ENCODE results near the gene JAGN1.
A peak's percentile ranks its signal among the peaks of the same experiment; 100 is the strongest.
"Not testable (repeated sequence)": the region's sequence is repeated elsewhere in the genome, so short reads cannot be mapped to it uniquely, and the experiment has no call there.

The JAGN1 gene

GRCh38 chr3:9869955-9870354 lies 20.5 kb upstream of the JAGN1 start:
- DNase-seq, result no peak

DNA sequence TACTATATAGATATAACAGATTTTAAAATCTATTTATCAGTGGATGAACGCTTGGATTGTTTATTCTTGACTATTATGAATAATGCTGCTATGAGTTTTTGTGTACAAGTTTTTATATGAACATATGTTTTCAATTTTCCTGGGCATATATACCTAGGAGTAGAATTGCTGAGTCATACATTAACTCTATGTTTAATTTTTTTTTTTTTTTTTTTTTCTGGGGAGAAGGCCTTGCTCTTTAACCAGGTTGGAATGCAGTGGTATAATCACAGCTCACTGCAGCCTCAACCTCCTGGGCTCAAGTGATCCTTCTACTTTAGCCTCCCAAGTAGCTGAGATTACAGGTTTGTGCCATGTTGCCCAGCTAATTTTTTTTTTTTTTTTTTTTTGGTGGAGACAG lies 19.4 kb upstream of the JAGN1 start:
- no peak for DNase-seq

DNA sequence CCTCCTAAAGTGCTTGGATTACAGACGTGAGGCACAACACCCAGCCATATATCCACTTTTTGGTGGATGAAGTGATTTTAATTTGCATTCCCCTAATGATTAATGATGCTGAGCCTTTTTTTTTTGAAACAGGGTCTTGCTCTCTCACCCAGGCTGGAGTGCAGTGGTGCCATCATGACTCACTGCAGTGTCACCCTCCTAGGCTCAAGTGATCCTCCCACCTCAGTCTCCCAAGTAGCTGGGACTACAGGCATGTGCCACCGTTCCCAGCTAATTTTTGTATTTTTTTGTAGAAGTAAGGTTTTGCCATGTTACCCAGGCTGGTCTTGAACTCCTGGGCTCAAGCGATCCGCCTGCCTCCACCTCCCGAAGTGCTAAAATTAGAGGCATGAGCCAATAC lies 18.3 kb upstream of the JAGN1 start:
- not testable (repeated sequence) for DNase-seq

DNA sequence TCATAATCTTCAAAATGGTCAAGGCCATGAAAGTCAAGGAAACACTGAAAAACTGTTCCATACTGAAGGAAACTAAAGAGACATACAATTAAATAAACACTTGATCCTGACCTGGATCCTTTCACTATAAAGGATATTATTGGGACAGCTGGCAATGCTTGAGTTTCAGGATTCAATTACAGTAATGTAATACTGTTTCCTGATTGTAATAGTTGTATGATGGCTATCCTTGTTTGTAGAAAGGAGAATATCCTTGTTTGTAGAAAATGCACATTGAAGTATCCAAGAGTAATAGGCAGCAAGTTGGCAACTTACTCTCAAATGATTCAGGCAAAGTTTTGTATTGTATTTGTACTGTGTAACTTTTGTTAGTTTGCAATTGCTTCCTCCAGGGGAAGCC lies 15.0 kb upstream of the JAGN1 start:
- DNase-seq, result peak; percentile 53

DNA sequence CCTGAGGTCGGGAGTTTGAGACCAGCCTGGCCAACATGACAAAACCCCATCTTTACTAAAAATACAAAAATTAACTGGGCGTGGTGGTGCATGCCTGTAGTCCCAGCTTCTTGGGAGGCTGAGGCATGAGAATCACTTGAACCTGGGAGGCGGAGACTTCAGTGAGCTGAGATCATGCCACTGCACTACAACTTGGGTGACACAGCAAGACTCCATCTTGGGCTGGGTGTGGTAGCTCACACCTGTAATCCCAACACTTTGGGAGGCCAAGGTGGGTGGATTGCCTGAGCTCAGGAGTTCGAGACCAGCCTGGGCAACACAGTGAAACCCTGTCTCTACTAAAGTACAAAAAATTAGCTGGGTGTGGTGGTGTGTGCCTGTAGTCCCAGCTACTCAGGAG lies 14.2 kb upstream of the JAGN1 start:
- DNase-seq, result not testable (repeated sequence)

DNA sequence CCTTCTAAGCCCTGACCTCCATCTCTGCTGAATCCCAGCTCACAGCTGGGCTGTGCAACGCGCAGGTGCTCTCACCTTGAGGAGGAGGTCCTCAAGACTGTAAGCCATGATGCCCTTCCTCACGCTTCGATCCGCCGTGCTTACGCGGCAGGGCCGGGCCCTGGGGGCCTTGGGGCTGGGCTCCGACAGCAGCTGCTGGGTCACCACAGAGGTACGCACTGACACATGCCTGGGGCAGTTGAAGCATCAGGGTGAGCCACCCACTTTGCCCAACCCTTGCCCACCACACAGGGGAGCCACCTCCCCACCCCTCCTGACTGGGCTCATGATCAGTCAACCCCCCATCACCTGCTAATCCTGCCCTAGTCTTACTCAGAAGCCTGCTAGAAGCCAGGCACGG lies 13.4 kb upstream of the JAGN1 start:
- no peak for DNase-seq

DNA sequence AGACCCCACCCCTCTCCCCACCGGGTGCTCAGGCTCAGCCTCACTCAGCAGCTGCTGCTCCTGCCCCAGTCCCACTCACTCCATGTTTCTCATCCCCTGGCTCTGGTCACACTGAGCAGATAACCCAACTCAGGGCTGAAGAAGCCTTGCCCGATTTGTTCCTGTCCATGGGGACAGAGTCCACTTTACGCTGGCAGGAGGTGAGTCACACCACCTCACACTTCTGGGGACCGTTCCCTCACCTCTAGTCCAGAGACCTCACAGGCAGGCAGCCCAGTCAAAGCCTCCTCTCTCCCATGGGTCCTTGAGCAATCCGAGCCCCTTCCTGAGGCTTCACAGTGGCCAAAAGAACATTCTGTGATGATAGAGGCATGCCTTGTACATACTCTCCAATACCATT lies 11.7 kb upstream of the JAGN1 start:
- DNase-seq, result no peak

- DNase-seq, result no peak
These were observed 10.4 kb upstream of the JAGN1 start, which contains the start of gene CIDEC for GRCh38 chr3:9879830-9880549. Gene CIDEC, minus strand, starts transcription at chr3:9880253. Its CDS starts 1,767 bp downstream, at chr3:9878486.

- peak; percentile 25 for DNase-seq
These were observed 9.0 kb upstream of the JAGN1 start for GRCh38 chr3:9881441-9881840.

GRCh38 chr3:9883706-9884554 lies 6.5 kb upstream of the JAGN1 start:
- no peak for DNase-seq

GRCh38 chr3:9884555-9885165 lies 5.8 kb upstream of the JAGN1 start:
- DNase-seq, result no peak

- no peak for DNase-seq
These were observed 4.1 kb upstream of the JAGN1 start for GRCh38 chr3:9886328-9886727.

- DNase-seq, result no peak
These were observed 2.9 kb upstream of the JAGN1 start for GRCh38 chr3:9887480-9887879.

DNA sequence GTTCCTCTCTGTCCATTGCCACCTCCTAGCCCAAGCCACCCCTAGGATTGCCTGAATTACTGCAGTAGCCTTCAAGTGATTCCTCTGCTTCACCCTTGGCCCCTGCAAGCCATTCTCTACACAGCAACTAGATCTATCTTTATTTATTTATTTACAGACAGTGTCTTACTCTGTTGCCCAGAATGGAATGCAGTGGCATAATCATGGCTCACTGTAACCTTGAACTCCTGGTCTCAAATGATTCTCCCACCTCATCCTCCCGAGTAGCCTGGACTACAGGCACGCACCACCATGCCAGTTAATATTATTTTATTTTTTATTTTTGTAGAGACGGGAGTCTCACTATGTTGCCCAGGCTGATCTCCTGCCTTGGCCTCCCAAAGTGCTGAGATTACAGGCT lies 1.9 kb upstream of the JAGN1 start:
- DNase-seq, result no peak

DNA sequence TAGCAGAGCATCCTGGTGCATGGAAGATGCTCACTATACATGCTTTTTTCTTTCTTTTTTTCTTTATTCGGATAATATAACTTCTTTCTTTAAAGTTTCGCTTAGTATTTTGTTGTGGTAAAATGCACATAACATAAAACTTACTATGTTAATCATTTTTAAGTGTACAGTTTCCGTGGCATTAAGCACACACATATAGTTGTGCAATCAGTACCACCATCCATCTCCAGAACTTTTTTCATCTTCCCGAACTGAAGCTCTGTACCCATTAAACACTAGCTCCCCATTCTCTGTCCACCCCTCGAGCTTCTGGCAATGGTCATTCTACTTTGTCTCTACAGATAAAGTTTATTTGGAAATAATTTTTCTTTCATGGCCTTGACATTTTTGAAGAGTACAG lies 1.0 kb upstream of the JAGN1 start:
- no peak for DNase-seq

DNA sequence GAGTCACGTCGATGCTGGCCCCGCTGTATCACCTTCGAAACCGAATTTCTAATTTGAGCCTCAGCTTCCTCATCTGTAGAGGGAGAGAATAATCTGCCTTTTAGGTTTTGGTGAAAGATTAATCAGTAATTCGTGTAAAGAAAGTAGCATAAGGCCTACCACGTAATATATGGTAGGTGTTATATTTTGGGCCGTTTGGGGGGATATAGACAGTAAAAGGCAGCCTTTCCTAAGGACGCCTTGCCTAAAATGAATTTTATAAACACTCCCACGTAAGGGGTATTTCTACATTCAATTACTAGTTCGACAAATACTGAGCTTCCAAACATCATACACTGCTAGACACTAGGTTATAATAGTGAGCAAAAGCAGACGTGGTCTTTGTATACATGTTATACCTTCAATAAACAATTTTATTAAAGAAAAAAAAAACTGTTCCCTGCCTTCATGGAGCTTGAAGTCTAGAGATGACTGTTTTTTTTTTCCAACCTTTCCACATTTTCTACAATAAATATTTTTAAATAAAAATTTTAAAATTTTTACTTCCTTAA lies 737 bp downstream of the JAGN1 start:
- DNase-seq, result no peak

DNA sequence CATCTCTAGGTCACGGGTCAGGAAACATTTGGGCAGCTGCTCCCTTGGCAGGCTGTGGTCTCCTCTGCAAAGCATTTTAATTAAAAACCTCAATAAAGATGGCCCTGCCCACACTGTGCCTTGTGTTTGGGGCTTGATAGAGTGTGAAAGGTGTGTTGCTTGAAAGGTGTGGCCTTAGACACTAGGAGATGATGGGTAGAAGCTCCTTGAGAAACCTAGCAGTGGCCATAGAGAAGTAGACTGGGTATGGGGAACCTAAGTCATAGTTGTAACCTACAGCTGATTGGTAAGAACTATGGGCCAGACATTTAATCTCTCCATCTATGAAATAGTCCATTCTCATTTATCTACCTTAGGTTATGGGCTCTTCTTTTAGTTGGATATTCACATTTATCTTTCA lies 3.3 kb downstream of the JAGN1 start:
- no peak for DNase-seq

GRCh38 chr3:9895715-9896114 lies 5.3 kb downstream of the JAGN1 start:
- DNase-seq, result not testable (repeated sequence)

DNA sequence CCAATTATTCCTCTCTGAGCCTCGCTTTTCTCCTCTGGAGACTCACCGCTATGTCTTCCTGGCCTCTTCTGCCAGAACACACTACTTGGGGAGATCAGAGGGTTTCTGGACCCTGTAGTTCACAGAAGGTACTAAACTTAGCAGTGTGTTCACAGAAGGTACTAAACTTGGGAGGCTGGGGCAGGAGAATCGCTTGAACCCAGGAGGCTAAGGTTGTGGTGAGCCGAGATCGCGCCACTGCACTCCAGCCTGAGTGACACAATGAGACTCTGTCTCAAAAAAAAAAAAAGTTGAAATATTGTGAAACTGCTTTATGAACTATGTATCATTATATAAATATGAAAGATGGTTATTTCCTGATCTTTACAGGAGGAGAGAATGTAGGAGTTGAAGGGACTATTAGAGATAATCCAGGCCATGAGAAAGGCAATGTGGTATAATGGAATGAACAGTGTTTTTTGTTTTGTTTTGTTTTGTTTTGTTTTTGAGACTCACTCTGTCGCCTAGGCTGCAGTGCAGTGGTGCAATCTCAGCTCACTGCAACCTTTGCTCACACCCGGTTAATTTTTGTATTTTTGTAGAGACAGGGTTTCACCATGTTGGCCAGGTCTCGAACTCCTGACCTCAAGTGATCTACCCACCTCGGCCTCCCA lies 6.5 kb downstream of the JAGN1 start:
- DNase-seq, result not testable (repeated sequence)

GRCh38 chr3:9897408-9898372 lies 7.3 kb downstream of the JAGN1 start:
- no peak for DNase-seq

GRCh38 chr3:9898467-9899241 lies 8.2 kb downstream of the JAGN1 start:
- no peak for DNase-seq

All from SHP77 treated with DMSO at 0.1 percent for 48 hours (cell line).